HG02588 (cell line): ENCODE data around the gene SLC38A1.

Experiments used
- ATAC-seq: cut with Tn5 transposase; IDR thresholded peaks from one replicate; pipeline ENCODE4 v1.9.1; 2021; ENCODE audit warnings: mild to moderate bottlenecking, moderate library complexity; ENCODE audit not compliant: unreplicated experiment

The SLC38A1 gene

GRCh38 chr12:46147144-46147543 lies 121.7 kb downstream of the SLC38A1 start:
- ATAC-seq: no peak

DNA sequence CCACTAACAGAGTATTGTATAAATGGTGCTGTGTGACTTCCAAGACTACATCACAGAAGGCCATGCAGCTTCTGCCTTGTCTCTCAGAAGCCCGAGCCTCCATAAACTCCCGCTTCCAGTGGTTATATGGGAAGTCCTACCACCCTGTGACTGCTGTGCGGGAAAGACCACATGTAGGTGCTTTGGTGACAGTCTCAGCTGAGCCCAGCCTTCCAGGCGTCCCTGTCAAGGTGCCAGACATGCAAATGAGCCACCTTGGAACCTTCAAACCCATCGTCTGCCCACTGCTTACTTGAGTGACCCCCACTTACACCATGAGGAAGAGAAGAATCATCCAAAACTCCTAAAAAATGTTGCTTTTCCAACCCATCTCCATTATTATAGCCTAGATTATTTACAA lies 123.0 kb downstream of the SLC38A1 start:
- ATAC-seq: no peak

- ATAC-seq: no peak
These were observed 124.4 kb downstream of the SLC38A1 start for GRCh38 chr12:46144433-46144832.

- ATAC-seq: no peak
These were observed 132.6 kb downstream of the SLC38A1 start for GRCh38 chr12:46136249-46136648.

GRCh38 chr12:46135750-46136149 lies 133.1 kb downstream of the SLC38A1 start:
- ATAC-seq: no peak

DNA sequence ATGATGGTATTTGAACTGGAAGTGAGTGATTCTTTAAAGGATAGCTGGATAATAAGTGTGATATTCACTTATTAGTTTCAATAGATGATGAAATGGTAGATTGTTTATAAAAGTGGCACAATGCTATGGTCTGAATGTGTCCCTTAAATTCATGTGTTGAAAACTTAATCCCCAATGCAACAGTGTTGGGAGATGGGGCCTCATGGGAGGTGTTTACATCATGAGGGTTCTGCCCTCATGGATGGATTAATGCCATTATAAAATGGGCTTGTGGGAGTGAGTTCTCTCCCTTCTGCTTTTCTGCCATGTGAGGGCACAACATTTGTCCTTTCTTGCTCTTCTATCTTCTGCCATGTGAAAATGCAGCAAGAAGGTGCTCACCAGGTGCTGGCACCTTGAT lies 134.0 kb downstream of the SLC38A1 start:
- no peak for ATAC-seq

GRCh38 chr12:46134205-46134811 lies 134.5 kb downstream of the SLC38A1 start:
- ATAC-seq: no peak

GRCh38 chr12:46133751-46134150 lies 135.1 kb downstream of the SLC38A1 start:
- no peak for ATAC-seq
